C4-2B (cell line): ENCODE data around the gene TLCD1.

Source experiments
- CTCF ChIP-seq: fragments of 450-650 bp; conservative IDR thresholded peaks from 2 replicates; pipeline ENCODE4 v1.5.1; 2017; ENCODE audit warnings: mild to moderate bottlenecking
- ZFX ChIP-seq: fragments of 450-650 bp; IDR thresholded peaks from 2 replicates; pipeline ENCODE4 v1.6.1; 2017

- TF ChIP-seq CTCF, result no peak
- no peak for TF ChIP-seq ZFX
Observed at GRCh38 chr17:28724500-28725165, 1.4 kb downstream of the TLCD1 start.
